Stimulated activated CD4-positive, alpha-beta T cell treated with anti-CD3 and anti-CD28 coated beads, Interleukin-4, amount 100 ng/mL, for 4 hours (primary cell): Measurements from ENCODE around the gene PSMA6.
A peak's percentile ranks its signal among the peaks of the same experiment; 100 is the strongest.
"Not testable (repeated sequence)": the region's sequence is repeated elsewhere in the genome, so short reads cannot be mapped to it uniquely, and the experiment has no call there.

ENCODE experiments used
- DNase-seq, 2 experiments: peaks; one replicate each; pipeline ENCODE4 v3.0.0-alpha.2; 2020

PSMA6 gene

DNA sequence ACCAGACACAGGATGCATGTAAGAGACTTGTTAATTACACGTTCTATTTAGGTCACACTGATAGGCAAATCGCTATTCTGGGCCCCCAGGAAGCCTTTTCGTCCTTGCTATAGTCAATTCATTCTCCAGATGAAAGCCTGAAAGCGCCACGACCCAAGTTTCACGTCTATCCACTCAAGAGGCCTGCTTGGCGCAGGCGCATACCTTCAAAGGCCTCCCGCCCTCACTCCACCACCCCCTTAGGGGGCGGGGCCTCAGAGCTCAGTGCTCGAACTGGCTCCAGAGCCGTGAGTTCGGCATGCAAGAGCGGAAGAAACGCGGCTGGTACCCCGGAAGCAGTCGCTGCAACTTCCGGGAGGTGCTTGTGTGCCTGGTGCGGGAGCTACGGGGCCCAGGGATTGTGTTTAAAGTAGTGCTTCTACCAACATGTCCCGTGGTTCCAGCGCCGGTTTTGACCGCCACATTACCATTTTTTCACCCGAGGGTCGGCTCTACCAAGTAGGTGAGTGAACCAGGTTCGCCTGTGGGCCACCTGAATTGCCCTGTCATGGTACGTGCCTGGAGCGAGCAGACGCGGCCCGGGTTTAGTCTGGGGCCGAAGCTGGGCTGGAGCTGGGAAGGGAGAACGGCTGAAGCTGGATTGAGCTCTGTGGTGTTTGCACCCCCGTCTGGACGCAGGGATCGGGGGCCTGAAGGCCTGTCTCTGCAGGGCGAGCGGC is at the start of gene PSMA6:
Gene PSMA6, plus strand, starts transcription at position 332 of the 719 bp plus-strand sequence. Its CDS starts 95 bp downstream, at position 427.
- DNase-seq: peak; percentile 98 to 99

DNA sequence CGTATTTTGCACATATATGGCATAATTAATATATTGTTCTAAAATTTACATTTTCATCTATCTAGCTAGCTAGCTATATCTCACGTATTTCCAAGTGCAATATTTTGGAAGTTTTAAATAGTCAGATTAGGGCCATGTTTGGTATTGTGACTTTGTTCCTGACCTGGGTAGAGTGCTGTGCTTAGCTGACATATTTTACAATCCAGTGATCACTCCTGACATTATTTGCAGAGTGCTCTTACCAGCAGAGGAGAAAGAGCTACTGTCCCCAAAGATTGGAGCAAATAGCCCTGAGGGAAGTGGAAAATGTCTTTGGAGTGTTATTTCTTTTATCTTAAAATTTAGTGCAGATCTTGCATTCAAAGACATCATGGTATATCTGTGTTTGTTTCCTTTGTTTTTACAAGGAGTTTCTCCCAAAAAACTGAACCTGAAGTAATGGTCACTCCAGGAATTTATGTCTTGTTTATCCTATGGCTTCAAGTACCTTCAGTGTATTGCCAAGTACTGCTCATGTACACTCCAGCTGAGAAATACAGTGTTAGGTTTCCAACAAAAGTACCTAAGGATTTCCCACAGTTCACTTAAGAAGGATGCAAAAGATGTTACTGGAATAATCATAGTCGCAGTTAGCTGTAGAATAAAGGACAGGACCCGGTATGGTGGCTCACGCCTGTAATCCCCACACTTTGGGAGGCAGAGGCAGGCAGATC is 49.4 kb upstream of the PSMA6 start:
- no peak for DNase-seq

DNA sequence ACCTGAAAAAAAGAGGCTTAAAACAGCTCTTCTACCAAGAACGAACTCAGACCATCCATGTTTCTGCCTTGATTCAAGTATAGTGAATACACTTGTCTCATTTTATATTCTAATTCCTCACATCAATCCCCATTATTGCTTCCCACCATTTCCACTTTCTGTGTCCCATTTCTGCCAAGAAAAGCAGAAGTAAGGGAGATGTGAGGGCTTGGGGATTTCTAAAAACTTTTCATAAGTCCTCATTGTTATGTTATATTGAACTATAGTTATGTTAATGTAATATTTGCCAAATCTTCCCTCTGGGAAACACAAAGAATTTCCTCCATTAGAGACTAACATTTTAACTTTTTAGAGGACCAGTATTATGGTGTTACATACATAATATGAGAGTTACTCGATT is 48.2 kb upstream of the PSMA6 start:
- no peak for DNase-seq

DNA sequence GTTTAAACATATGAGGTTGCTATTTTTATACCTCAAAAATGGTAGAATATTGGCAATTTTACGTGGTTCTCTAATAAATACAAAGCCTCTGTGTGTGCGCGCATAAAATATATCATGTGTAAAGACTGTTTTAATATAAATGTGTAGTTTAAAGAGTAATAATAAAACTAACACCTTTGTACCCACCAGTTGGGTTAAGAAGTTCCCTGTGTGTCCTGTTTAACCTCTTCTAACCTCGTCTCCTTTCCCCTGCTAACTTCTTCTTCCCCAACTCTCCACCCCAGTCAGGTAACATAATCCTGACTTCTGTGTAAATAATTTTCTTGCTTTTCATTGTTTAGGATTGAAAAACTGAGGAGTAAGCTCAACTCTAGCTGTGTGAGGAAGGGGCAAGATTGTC is 47.6 kb upstream of the PSMA6 start:
- no peak for DNase-seq

DNA sequence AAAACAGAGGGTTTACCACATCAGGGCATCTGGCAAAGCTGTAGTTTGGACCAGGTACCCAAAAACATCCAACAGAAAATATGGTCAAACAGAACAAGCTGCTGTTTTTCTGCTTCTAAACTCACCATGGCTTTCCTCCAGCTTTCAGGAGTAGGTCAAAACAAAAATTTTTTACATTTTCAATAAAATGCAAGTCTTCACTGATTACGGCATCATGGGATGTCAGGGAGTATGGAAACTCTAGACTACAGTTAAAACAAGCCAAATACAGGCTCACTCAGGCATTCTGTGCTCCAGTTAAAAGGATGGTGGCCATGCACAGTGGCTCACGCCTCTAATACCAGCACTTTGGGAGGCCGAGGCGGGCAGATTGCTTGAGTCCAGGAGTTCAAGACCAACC is 47.1 kb upstream of the PSMA6 start:
- DNase-seq: no peak

DNA sequence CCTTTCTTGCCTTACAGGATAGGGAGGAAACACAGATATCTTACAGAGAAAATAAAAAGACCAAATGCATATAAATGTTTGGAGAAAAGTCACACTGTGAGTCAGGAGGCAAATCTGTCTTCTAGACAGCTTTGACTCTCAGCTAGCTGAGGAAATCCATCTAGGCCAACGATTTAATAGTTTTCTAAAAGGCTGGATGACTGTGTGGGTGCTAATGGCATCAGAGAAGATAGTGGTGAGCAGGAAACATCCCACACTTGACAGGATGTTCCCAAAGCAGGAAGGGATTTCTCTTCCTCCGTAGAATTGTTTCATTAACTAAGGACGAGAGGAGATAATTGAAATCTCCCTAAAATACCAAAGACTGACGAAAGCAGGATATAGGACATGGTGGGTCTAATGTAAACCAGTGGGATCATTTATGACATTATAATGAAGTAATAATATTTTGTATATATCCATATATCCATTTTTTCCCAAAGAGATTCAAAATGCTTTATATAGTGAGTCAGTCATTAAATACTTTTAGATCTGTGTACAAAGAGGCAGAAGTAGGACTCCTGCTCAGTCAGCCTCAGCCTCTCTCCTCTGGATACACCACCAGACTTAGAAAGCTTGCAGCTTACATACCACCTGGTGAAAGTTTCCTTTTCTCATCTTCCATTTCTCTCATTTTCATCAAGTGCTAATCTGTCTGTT is 44.3 kb upstream of the PSMA6 start:
- no peak for DNase-seq

DNA sequence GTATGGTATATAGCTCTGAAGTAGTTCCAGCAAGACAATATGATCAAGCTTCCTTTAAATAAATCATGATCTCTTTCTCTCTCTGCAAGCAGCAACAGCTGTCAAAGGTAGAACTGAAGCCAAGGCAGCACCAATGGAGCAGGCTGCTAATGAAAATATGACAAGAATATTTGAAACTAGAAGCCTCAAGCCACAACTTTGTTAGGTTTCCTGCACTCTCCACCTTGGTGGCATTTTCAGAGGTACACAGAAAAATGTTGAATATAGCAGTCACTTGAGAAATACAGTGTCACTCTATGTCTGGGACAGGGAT is 43.8 kb upstream of the PSMA6 start:
- no peak for DNase-seq

DNA sequence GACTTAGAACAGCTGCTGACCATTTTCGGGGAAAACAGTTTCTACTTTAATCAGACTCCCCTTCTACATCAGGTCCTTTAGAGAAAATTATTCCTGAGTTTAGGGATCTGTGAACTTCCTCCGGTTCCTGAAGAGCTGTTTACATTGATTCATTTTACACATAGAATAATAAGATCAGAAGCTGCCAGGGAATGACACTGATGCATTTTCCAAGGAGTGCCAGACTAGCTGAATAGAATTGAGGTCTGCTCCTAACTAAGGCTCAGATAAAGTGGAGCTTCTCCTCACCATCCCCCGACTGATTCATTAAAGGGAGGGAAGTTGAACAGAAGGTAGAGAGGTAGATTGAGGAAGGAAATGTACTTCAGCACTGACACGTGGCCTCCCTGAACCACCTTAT is 41.9 kb upstream of the PSMA6 start:
- DNase-seq: no peak

DNA sequence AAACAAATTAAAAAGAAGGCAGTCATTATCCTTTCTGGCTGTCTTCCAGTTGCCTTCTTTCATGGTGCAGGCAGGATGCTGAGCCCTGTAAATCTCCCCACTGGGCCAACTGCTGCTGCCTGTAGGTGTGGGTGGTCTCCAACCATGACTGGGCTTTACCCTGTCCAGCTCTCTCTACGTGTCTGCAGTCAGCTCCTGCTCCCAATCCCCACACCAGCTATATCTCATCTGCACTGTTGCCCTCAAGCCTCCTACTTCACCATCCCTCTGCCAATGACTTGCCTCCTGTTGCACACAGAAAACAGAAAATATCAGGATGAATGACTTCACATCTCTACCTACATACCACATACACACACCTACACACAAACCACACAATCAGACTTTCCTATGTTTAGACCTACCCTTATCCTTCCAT is 39.7 kb upstream of the PSMA6 start:
- DNase-seq: no peak

DNA sequence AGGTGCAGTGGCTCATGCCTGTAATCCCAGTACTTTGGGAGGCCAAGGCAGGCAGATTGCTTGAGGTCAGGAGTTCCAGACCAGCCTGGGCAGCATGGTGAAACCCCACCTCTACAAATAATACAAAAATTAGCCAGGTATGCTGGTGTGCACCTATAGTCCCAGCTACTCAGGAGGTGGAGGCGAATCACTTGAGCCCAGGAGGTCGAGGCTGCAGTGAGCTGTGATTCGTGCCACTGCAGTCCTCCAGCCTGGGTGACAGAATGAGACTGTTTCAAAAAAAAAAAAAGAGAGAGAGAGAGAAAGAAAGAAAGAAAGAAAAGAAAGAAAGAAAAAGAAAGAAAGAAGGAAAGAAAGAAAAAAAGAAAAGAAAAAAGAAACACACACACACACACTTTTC is 39.1 kb upstream of the PSMA6 start:
- not testable (repeated sequence) for DNase-seq

DNA sequence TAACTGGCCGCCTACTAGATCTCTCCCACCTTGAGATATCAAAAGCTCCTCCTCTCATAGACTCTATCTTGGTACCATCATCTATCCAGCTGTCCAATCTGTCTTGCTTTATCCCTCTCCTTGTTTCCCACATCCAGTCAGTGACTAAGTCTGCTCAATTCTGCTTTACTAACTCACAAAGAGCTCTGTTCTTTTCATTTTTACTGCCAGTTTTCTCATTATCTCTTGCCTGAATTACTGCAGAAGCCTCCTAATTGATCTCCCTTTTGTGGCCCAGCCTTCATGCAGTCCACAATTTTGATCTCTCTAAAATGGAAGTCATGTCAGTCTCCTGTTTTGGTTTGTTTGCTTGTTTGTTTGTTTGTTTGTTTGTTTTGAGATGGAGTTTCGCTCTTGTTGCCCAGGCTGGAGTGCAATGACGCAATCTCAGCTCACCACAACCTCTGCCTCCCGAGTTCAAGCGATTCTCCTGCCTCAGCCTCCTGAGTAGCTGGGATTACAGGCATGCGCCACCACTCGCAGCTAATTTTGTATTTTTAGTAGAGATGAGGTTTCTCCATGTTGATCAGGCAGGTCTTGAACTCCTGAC is 38.1 kb upstream of the PSMA6 start:
- DNase-seq: not testable (repeated sequence)

DNA sequence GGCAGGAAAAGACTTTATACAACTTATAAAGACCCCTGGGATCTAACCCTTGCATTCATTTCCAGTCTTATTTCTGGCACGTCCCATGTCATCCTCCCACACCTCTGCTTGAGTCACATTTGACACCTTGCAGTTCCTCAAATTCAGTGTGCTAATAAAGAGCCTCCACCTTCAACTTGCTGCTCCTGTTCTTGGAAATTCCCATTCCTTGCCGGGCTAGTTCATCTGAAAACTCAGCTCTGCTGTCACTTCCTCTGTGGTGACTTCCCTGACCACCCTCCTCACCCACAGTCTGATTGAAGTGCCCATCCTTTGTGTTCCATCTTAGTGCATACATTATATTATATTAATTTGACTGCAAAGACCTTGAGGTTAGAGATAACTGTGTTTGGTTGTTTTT is 37.4 kb upstream of the PSMA6 start:
- no peak for DNase-seq

DNA sequence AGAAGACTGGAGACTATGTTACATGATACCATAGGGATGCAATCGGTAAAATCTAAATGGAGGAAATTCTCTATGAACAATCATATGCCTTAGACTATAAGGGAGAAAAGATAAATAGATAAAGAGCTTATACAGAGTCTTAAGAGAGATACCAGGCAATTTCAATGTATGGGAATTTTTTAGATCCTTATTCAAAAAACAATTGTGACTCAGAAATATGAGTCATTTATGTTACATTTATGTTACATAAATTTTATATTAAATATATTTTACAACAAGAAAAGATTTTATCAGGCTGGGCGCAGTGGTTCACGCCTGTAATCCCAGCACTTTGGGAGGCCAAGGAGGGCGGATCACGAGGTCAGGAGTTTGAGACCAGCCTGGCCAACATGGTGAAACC is 36.5 kb upstream of the PSMA6 start:
- DNase-seq: no peak

DNA sequence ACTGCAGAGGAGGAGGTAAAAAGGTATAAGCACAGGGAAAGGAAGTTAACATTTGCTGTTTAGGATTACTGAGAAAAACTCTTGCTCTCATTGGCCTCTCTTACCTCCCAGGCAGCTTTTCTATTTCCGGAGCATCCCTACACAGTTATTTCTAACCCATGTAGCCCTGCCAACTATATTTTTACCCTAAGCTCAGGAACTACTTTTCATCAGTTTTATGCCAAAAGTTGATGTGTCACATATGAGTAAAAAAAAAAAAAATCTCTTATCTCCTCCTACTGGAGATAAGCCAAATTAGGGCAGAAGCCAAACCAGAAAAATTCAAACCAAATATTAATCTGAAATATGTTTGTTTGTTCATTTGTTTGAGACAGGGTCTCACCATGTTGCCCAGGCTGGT is 34.4 kb upstream of the PSMA6 start:
- DNase-seq: no peak

DNA sequence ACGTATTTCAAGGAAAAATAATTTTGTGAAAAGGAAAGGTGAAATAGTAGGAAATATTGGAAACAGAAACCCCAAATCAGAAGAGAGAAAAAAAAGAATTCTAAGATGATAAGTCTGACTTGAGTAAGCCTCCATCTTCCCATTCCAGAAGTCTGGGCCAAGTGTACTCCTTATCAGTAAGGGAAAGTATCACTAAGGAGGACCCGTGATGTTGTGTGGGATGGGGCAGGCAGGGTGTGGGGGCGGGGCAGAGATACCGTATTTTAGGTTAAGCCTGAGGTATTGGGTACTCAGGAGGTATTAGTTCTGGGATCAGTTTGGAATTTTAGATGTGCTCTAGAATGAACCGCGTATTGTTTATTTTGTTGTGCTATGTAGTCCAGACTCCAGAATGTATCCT is 33.8 kb upstream of the PSMA6 start:
- DNase-seq: no peak

DNA sequence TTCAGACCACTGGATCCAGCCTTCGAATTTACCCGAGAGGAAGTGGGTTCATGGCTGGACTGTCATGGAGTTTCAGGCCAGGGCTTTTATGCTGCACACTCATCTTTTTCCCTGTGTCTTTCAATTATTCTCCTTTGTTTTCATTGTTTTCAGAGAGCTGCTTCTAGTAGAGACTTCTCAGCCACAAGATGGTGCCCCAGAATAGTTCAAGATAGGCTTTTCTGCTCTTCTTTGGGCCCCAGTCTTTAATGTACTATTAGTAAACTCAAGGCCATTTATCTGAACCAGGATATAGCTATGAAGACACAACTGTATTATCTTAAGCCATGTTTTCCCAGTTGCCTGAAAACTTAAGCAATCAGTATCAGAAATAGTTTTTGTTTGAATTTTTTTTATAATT is 30.4 kb upstream of the PSMA6 start:
- DNase-seq: no peak

DNA sequence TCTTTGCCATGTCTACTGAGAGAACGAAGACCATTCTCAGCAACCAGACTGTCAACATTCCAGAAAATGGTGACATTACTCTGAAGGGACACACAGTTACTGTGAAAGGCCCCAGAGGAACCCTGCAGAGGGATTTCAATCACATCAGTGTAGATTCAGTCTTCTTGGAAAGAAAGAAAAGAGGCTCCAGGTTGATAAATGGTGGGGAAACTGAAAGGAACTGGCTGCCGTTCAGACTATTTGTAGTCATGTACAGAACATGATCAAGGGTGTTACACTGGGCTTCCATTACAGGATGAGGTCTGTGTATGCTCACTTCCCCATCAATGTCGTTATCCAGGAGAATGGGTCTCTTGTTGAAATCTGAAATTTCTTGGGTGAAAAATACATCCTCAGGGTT is 29.7 kb upstream of the PSMA6 start:
- no peak for DNase-seq

DNA sequence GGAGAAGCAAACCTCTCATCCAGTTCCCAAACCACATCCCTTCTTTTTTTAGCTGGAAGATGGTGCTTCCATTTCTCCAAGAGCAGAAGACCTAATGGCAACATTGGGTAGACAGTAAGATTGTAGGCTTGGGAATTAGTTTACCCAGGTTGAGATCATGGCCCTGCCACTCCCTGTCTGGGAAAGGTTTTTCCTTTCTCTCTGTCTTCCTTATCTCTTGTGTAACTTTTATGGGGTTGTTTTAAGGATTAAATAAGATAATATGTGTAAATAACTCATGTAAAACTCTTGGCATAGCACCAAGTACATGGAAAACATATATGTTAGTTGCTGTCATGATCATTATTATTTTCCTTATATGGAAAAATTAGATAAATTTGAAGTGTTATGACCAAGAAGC is 23.2 kb upstream of the PSMA6 start:
- DNase-seq: no peak

DNA sequence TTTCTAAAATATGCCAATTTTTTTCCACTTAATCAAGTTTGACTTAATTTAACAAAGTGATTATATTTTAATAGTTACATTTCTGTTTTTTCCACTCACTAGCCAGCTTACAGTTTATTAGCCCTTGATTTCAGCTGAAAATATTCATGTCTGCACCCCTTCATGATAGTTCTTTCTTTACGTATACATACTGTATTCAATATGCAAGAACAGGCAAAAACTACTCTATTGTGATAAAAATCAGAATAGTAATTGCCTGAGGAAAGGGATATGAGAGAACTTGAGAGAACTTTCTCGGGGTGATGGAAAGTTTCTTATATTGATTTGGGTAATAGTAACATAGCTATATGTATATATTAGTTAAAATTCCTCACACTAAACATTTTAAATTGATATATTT is 17.4 kb upstream of the PSMA6 start:
- DNase-seq: no peak

DNA sequence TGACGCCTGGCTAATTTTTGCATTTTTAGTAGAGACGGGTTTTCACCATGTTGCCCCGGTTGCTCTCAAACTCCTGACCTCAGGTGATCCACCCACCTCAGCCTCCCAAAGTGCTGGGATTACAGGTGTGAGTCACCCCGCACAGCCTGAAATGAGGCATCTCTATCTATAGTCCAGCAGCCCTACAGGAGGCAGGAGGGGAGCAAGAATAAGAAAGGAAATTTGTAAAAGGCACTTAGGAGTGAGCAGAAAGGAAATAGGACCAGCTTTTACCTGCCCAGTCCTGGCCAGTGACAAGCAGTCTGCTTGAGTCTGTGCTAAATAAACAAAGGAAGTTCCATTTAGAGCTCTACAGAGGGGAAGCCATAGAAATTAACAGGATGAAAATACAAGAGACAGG is 15.0 kb upstream of the PSMA6 start:
- DNase-seq: no peak

DNA sequence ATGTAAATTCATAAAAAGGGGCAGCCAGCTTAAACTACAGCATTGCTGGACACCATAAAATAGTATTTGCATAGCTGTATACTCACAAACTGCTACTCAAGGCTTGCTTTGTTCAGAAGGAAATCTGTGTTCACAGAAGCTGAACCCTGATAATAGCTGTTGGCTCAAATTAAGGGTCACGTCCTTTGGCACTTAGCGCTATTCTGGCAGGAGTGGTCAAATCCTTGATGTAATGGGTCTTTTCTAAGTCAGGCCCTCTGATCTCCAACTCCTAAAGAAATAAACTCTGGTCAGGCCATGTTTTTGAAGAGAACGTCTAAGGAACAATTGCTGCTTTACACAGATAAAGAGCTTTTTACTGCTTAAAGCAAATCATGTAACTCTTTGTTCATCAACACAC is 12.8 kb upstream of the PSMA6 start:
- no peak for DNase-seq

DNA sequence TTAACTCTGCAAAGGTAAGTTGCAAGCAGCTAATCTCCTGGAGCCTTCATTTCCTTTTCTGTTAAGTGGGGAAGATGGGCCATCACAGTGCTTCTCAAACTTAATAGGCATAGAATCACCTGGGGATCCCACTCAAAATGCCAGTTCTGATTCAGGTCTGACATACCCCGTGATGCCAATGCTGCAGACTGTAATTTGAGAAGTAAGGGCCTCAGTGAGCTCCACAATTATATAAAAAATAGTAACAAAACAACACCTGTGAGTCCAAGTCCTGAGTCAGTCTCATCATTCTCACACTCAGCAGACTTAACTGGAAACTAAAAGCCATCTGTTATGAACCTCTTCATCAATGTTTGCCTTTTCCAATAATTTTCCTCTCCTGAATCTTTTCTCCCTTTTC is 10.8 kb upstream of the PSMA6 start:
- DNase-seq: no peak

DNA sequence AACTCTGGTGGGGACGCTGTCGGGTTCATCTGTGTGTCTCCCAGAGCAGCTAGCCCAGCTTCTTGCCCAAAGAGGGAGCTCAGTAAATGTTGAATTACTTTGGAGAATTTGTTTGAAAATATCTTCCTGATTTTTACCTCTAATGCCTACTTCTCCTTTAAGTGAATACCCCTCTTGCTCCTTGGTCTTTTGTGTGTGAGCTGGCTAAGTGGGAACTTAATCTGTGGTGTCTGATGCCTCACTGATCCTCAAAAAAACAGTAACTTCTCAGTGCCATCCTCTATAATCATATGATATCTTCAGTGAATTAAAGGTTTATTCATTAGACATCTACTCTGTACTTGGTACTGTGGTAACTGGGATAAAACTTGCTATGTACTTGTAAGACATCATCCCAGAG is 7.7 kb upstream of the PSMA6 start:
- no peak for DNase-seq
